BJ (cell line): ENCODE data around the gene KIF14. TPM values are rescaled to one million over a fixed set of nuclear protein-coding genes. Genes with fewer than 3 reads are reported as not detected.

Experiments
- CTCF ChIA-PET: fragments of 350-600 bp; formaldehyde crosslinking; extraction: SDS; loops from one replicate; lab custom pipeline; 2021; ENCODE audit warnings: antibody characterized with exemption, inconsistent platforms; lab: Yijun Ruan, JAX
- POLR2A ChIA-PET: fragments of 300-600 bp; sonication (Branson Sonifier 250); formaldehyde crosslinking; extraction: SDS; loops from one replicate; lab custom pipeline; 2021; ENCODE audit warnings: antibody characterized with exemption; lab: Charles Lee
- DNase-seq: peaks from one replicate; pipeline ENCODE4 v3.0.0-alpha.2; 2011; ENCODE audit warnings: low read depth
- H3K27me3 ChIP-seq: 2 replicates; pipeline ENCODE4 v1.6.0; 2011; ENCODE audit warnings: low read length; ENCODE audit not compliant: control insufficient read depth, insufficient read depth
- H3K36me3 ChIP-seq: 2 replicates; pipeline ENCODE4 v1.5.1; 2011; ENCODE audit warnings: low read length; ENCODE audit not compliant: control insufficient read depth, insufficient read depth
- H3K4me3 ChIP-seq: 2 replicates; pipeline ENCODE4 v1.5.1; 2011; ENCODE audit warnings: low read depth, mild to moderate bottlenecking, control low read depth, low read length
- CTCF ChIP-seq: IDR thresholded peaks from 2 replicates; pipeline ENCODE4 v1.5.1; 2011; ENCODE audit warnings: low read depth, mild to moderate bottlenecking, control low read depth, inconsistent platforms, low read length, moderate library complexity; ENCODE audit not compliant: insufficient read depth
- polyA plus RNA-seq: library from polyadenylated mRNA; depleted of rRNA; stranded (reverse); fragments of >200 nt; gene quantifications from 2 replicates; pipeline ENCODE4 v1.2.3, GENCODE V29; 2011

KIF14 gene
- polyA plus RNA-seq, 1 experiment = 2.1 TPM

- H3K27me3 ChIP-seq = no peaks in the 10 kb centered on the region
- ChIA-PET POLR2A (no interaction called here), CTCF (interaction anchor here (1.8 kb wide), 1 partner anchor 11 kb away, joined by 6 read pairs; no protein-coding TSS in a partner anchor)
- no peaks in the 10 kb centered on the region for H3K36me3 ChIP-seq
- no peak for TF ChIP-seq CTCF
- no peak overlapping the region for H3K4me3 ChIP-seq
- DNase-seq = no peak
These were observed 73.2 kb downstream of the KIF14 start for GRCh38 chr1:200547386-200547785.

- TF ChIP-seq CTCF = no peak
- POLR2A ChIA-PET = no interaction called here
- Histone ChIP-seq H3K27me3 (no peaks in the 10 kb centered on the region), H3K36me3 (no peaks in the 10 kb centered on the region), H3K4me3 (no peak overlapping the region)
- no peak for DNase-seq
- CTCF ChIA-PET = interaction anchor here (1.0 kb wide), 1 partner anchor 12 kb away, joined by 3 read pairs; no protein-coding TSS in a partner anchor
These were observed 74.0 kb downstream of the KIF14 start for GRCh38 chr1:200546577-200546976.

GRCh38 chr1:200542162-200542561, 78.4 kb downstream of the KIF14 start:
- Histone ChIP-seq H3K27me3 (no peaks in the 10 kb centered on the region), H3K36me3 (no peaks in the 10 kb centered on the region), H3K4me3 (no peak overlapping the region)
- POLR2A ChIA-PET = no interaction called here
- TF ChIP-seq CTCF = no peak
- DNase-seq = no peak
- CTCF ChIA-PET = no interaction called here

- no peak for DNase-seq
- no peaks in the 10 kb centered on the region for H3K36me3 ChIP-seq
- no peaks in the 10 kb centered on the region for H3K27me3 ChIP-seq
- H3K4me3 ChIP-seq = no peak overlapping the region
- no peak for TF ChIP-seq CTCF
- POLR2A ChIA-PET = no interaction called here
- CTCF ChIA-PET = interaction anchor here (0.8 to 1.0 kb wide), 2 partner anchors 15 to 18 kb away, joined by 3 read pairs; no protein-coding TSS in a partner anchor
These were observed 80.3 kb downstream of the KIF14 start for GRCh38 chr1:200540281-200540680.

GRCh38 chr1:200538179-200538578, 82.4 kb downstream of the KIF14 start:
- Histone ChIP-seq H3K36me3 (no peaks in the 10 kb centered on the region), H3K27me3 (no peaks in the 10 kb centered on the region), H3K4me3 (no peak overlapping the region)
- no peak for TF ChIP-seq CTCF
- ChIA-PET CTCF (interaction anchor here (1.1 kb wide), 1 partner anchor 24 kb away, joined by 3 read pairs; no protein-coding TSS in a partner anchor), POLR2A (no interaction called here)
- DNase-seq = no peak
